PC-9 (cell line): ENCODE data around the gene PXDN. TPM values are rescaled to one million over a fixed set of nuclear protein-coding genes. Genes with fewer than 3 reads are reported as not detected.

Experiments used
- BruUV-seq: library from RNA; stranded (reverse); fragments of 400-500 nt; replicated peaks from 2 replicates; lab custom pipeline; 2021; lab: Mats Ljungman, UMichigan
- CTCF ChIA-PET: fragments of 300-600 bp; sonication (Branson Sonifier 250); formaldehyde crosslinking; loops from one replicate; lab custom pipeline; 2022; ENCODE audit warnings: antibody characterized with exemption; lab: Charles Lee
- POLR2A ChIA-PET: fragments of 300-600 bp; sonication (Branson Sonifier 250); formaldehyde crosslinking; loops from one replicate; lab custom pipeline; 2022; ENCODE audit warnings: antibody characterized with exemption; ENCODE audit not compliant: unreplicated experiment; lab: Charles Lee
- DNase-seq, 2 experiments: peaks; one replicate each; pipeline versions ENCODE4 v3.0.0 to v3.0.0-alpha.2; 2015 to 2022; ENCODE audit warnings: mixed read lengths in 1 of 2
- H2AFZ ChIP-seq: fragments of 200-600 bp; sonication (generic); 2 replicates; pipeline ENCODE4 v1.8.1; 2017; ENCODE audit warnings: antibody characterized with exemption
- H3F3A ChIP-seq: fragments of 200-600 bp; sonication (generic); 2 replicates; pipeline ENCODE4 v1.8.1; 2017; ENCODE audit warnings: antibody characterized with exemption, mild to moderate bottlenecking, low read depth; ENCODE audit not compliant: insufficient read depth
- H3K27ac ChIP-seq: fragments of 200-600 bp; sonication (generic); 2 replicates; pipeline ENCODE4 v1.6.1; 2016; ENCODE audit warnings: mixed run types
- H3K27me3 ChIP-seq: fragments of 200-600 bp; sonication (generic); 2 replicates; pipeline ENCODE4 v1.6.1; 2016; ENCODE audit warnings: low read depth, mixed run types; ENCODE audit not compliant: insufficient read depth
- H3K36me3 ChIP-seq: fragments of 200-600 bp; sonication (generic); 2 replicates; pipeline ENCODE4 v1.6.1; 2016; ENCODE audit warnings: low read depth, mixed run types
- H3K4me1 ChIP-seq: fragments of 200-600 bp; sonication (generic); replicated peaks from 2 replicates; pipeline ENCODE4 v1.6.1; 2016; ENCODE audit warnings: mixed run types; ENCODE audit not compliant: insufficient read depth
- H3K4me2 ChIP-seq: fragments of 200-600 bp; sonication (generic); 2 replicates; pipeline ENCODE4 v1.6.1; 2017; ENCODE audit warnings: mixed run types
- H3K4me3 ChIP-seq: fragments of 200-600 bp; sonication (generic); 2 replicates; pipeline ENCODE4 v1.6.1; 2016; ENCODE audit warnings: mixed run types
- H3K79me2 ChIP-seq: fragments of 200-600 bp; sonication (generic); 2 replicates; pipeline ENCODE4 v1.6.1; 2017; ENCODE audit warnings: low read depth, mixed run types
- H3K9me2 ChIP-seq: fragments of 200-600 bp; sonication (generic); 2 replicates; pipeline ENCODE4 v1.8.1; 2017; ENCODE audit warnings: mild to moderate bottlenecking; ENCODE audit not compliant: insufficient read depth
- H3K9me3 ChIP-seq: fragments of 200-600 bp; sonication (generic); 2 replicates; pipeline ENCODE4 v1.8.1; 2016; ENCODE audit warnings: low read depth; ENCODE audit not compliant: insufficient read depth
- H4K20me1 ChIP-seq: fragments of 200-600 bp; sonication (generic); 2 replicates; pipeline ENCODE4 v1.8.1; 2017; ENCODE audit not compliant: insufficient read depth
- CTCF ChIP-seq: fragments of 200-600 bp; sonication (generic); conservative IDR thresholded peaks from 2 replicates; pipeline ENCODE4 v1.6.1; 2017; ENCODE audit warnings: mixed run types, antibody characterized with exemption, mild to moderate bottlenecking, moderate library complexity
- EZH2 ChIP-seq: fragments of 200-600 bp; sonication (generic); IDR thresholded peaks from 2 replicates; pipeline ENCODE4 v1.8.0; 2017; ENCODE audit warnings: antibody characterized with exemption, low read depth
- intact Hi-C: fragments of 100-400 bp; cut with micrococcal nuclease; formaldehyde crosslinking; loops from one replicate; pipeline ENCODE4 v1.10.0; 2022; ENCODE audit not compliant: unreplicated experiment
- total RNA-seq: library from RNA; stranded (reverse); gene quantifications from 2 replicates; pipeline ENCODE4 v1.2.3, GENCODE V29; 2021

Gene PXDN
- total RNA-seq, 1 experiment from 2014 or later, result 91.1 TPM

DNA sequence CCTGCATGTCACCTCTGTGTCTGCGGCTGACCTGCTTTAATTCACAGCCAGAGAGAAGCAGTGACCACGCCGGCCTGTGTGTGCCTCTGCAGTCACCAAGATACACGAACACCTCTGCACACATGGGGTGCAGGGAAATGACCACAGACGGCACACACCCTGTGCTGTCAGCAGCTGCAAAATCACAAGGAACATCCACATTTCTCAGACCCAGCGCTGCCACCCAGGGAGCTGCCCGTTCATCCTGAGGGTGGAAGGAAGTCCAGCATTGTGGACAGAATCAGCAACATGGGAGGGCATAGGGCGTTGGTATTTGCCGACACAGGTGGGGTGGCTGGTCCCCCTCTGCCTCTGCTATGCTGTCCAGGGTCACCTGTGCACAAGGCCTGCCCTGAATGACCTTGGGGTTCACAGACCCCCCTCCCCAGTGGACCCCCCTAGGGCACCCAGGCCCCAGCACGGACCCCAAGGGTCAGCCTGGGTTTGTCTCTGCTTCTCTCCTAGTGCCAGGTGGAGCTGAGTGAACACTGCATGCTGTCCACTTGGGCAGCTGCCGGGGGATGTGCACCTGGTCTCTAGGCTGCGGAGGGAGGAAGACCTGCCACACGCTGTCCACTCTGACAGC, 107.4 kb downstream of the PXDN start:
- no peaks in the 10 kb centered on the region for H3K36me3 ChIP-seq
- CTCF ChIA-PET, result no interaction called here
- TF ChIP-seq EZH2 (no peak), CTCF (no peak)

GRCh38 chr2:1635823-1636222, 108.5 kb downstream of the PXDN start:
- TF ChIP-seq CTCF (no peak), EZH2 (no peak)
- peaks cover 35% of the 10 kb centered on the region for H3K27me3 ChIP-seq

More for the DNA sequence above, 107.4 kb downstream of the PXDN start:
- POLR2A ChIA-PET, result no interaction called here
- H3K4me2 ChIP-seq, result no peak overlapping the region
- no peaks in the 10 kb centered on the region for H3K9me2 ChIP-seq
- peaks cover 28% of the 10 kb centered on the region for H3F3A ChIP-seq
- H3K4me3 ChIP-seq, result no peak overlapping the region
- H2AFZ ChIP-seq, result no peak overlapping the region
- H4K20me1 ChIP-seq, result no peaks in the 10 kb centered on the region
- peaks cover 30% of the 10 kb centered on the region for H3K4me1 ChIP-seq
- no peak overlapping the region for H3K27ac ChIP-seq
- no TSS peak for BruUV-seq
- intact Hi-C loops, result no loop called here
- no peaks in the 10 kb centered on the region for H3K79me2 ChIP-seq
- no peak for DNase-seq
- H3K27me3 ChIP-seq, result peaks cover 35% of the 10 kb centered on the region
- H3K9me3 ChIP-seq, result no peaks in the 10 kb centered on the region

GRCh38 chr2:1634681-1635341, 109.5 kb downstream of the PXDN start:
- TF ChIP-seq CTCF (no peak), EZH2 (no peak)
- BruUV-seq, result no TSS peak
- H2AFZ ChIP-seq, result no peak overlapping the region
- no peaks in the 10 kb centered on the region for H4K20me1 ChIP-seq
- no peak overlapping the region for H3K27ac ChIP-seq
- ChIA-PET POLR2A (no interaction called here), CTCF (no interaction called here)
- peaks cover 3% of the 10 kb centered on the region; the same call in 1 of the 2 replicates for H3K36me3 ChIP-seq
- DNase-seq, result no peak
- H3K4me1 ChIP-seq, result peaks cover 50% of the 10 kb centered on the region
- no peaks in the 10 kb centered on the region; the same call in 1 of the 2 replicates for H3K9me3 ChIP-seq
- H3F3A ChIP-seq, result peaks cover 44% of the 10 kb centered on the region
- no peak overlapping the region for H3K4me2 ChIP-seq
- no peaks in the 10 kb centered on the region for H3K9me2 ChIP-seq
- no peak overlapping the region for H3K4me3 ChIP-seq
- intact Hi-C loops, result no loop called here
- peaks cover 35% of the 10 kb centered on the region for H3K27me3 ChIP-seq
- H3K79me2 ChIP-seq, result no peaks in the 10 kb centered on the region

More at GRCh38 chr2:1635823-1636222, 108.5 kb downstream of the PXDN start:
- H3F3A ChIP-seq, result peaks cover 39% of the 10 kb centered on the region
- CTCF ChIA-PET, result no interaction called here
- H3K36me3 ChIP-seq, result no peaks in the 10 kb centered on the region
- DNase-seq, result no peak
- H3K4me3 ChIP-seq, result no peak overlapping the region
- no peak overlapping the region for H3K27ac ChIP-seq
- peaks cover 39% of the 10 kb centered on the region for H3K4me1 ChIP-seq
- H4K20me1 ChIP-seq, result no peaks in the 10 kb centered on the region
- H3K79me2 ChIP-seq, result no peaks in the 10 kb centered on the region
- H3K4me2 ChIP-seq, result no peak overlapping the region
- intact Hi-C loops, result no loop called here
- no TSS peak for BruUV-seq
- H2AFZ ChIP-seq, result no peak overlapping the region
- H3K9me2 ChIP-seq, result no peaks in the 10 kb centered on the region
- no peaks in the 10 kb centered on the region for H3K9me3 ChIP-seq
- POLR2A ChIA-PET, result no interaction called here
